GM12878 (cell line): ENCODE results near the gene CTNNA3. TPM values are rescaled to one million over a fixed set of nuclear protein-coding genes. Genes with fewer than 3 reads are reported as not detected.

Experiments used
- ATAC-seq: fragments of 200-7000 bp; cut with Tn5 transposase; 3 replicates; pipeline ENCODE4 v1.9.1; 2020; ENCODE audit warnings: mild to moderate bottlenecking, moderate library complexity
- BruUV-seq: library from RNA; stranded (reverse); fragments of 400-500 nt; replicated peaks from 2 replicates; lab custom pipeline; 2021; lab: Mats Ljungman, UMichigan
- CTCF ChIA-PET: fragments of 300-600 bp; sonication (Branson Sonifier 250); formaldehyde crosslinking; extraction: SDS; loops from one replicate; lab custom pipeline; 2021; ENCODE audit warnings: inconsistent platforms; lab: Yijun Ruan, JAX
- POLR2A ChIA-PET: fragments of 350-600 bp; formaldehyde crosslinking; extraction: SDS; loops from one replicate; lab custom pipeline; 2021; ENCODE audit warnings: inconsistent platforms; lab: Charles Lee
- RAD21 ChIA-PET: fragments of 300-600 bp; sonication (Branson Sonifier 250); formaldehyde crosslinking; loops from one replicate; lab custom pipeline; 2023; ENCODE audit warnings: antibody characterized with exemption; ENCODE audit not compliant: unreplicated experiment; lab: Charles Lee
- SMC1A ChIA-PET: fragments of 300-600 bp; sonication (Branson Sonifier 250); formaldehyde crosslinking; loops from one replicate; lab custom pipeline; 2023; ENCODE audit not compliant: unreplicated experiment, uncharacterized antibody; lab: Charles Lee
- DNase-seq: peaks from one replicate; pipeline ENCODE4 v3.0.0-alpha.2; 2011; ENCODE audit warnings: low read depth, low spot score
- FAIRE-seq: peaks from 3 replicates; lab custom pipeline; 2011; peaks lifted over from hg19 to GRCh38; lab: Jason Lieb, UNC
- H2AFZ ChIP-seq: 2 replicates; pipeline ENCODE4 v1.6.0; 2011; ENCODE audit warnings: low read depth, low read length, control low read depth; ENCODE audit not compliant: control insufficient read depth
- H3K27ac ChIP-seq: 2 replicates; pipeline ENCODE4 v1.5.1; 2011; ENCODE audit warnings: control low read depth; ENCODE audit not compliant: control insufficient read depth, insufficient read depth
- H3K27me3 ChIP-seq, 2 experiments: replicated peaks in 1 of 2; 2 replicates each; pipeline versions ENCODE4 v1.6.0 to v1.6.1; 2011; ENCODE audit warnings: low read length in 1 of 2; ENCODE audit not compliant: control insufficient read depth in 2 of 2, insufficient read depth in 2 of 2
- H3K36me3 ChIP-seq, 2 experiments: 2 replicates each; pipeline ENCODE4 v1.5.1; 2011; ENCODE audit warnings: low read length in 1 of 2; ENCODE audit not compliant: control insufficient read depth in 2 of 2, insufficient read depth in 2 of 2
- H3K4me1 ChIP-seq: 2 replicates; pipeline ENCODE4 v1.6.1; 2011; ENCODE audit warnings: mild to moderate bottlenecking, low read length, moderate library complexity, mixed read lengths; ENCODE audit not compliant: control insufficient read depth, insufficient read depth
- H3K4me2 ChIP-seq: 2 replicates; pipeline ENCODE4 v1.6.0; 2011; ENCODE audit warnings: control low read depth; ENCODE audit not compliant: control insufficient read depth, insufficient read depth
- H3K4me3 ChIP-seq: fragments of 200-600 bp; sonication (generic); 2 replicates; pipeline ENCODE4 v1.5.1; 2016
- H3K79me2 ChIP-seq: 2 replicates; pipeline ENCODE4 v1.6.0; 2011; ENCODE audit warnings: low read length; ENCODE audit not compliant: control insufficient read depth, insufficient read depth
- H3K9ac ChIP-seq: 2 replicates; pipeline ENCODE4 v1.8.0; 2011; ENCODE audit warnings: low read length, control low read depth, mixed read lengths; ENCODE audit not compliant: control insufficient read depth, insufficient read depth
- H3K9me3 ChIP-seq: replicated peaks from 3 replicates; pipeline ENCODE4 v1.5.1; 2011; ENCODE audit warnings: mild to moderate bottlenecking, low read length; ENCODE audit not compliant: control insufficient read depth, insufficient read depth
- H4K20me1 ChIP-seq: 2 replicates; pipeline ENCODE4 v1.6.0; 2011; ENCODE audit not compliant: control insufficient read depth, insufficient read depth
- BMI1 ChIP-seq: fragments of 450-650 bp; IDR thresholded peaks from 2 replicates; pipeline ENCODE4 v1.6.1; 2016; ENCODE audit warnings: mild to moderate bottlenecking, moderate library complexity, borderline replicate concordance
- ETV6 ChIP-seq, 2 experiments: fragments of 450-650 bp in 1 of 2; IDR thresholded peaks in 1 of 2; conservative IDR thresholded peaks in 1 of 2; 2 replicates each; pipeline ENCODE4 v1.6.1; 2014; ENCODE audit warnings: antibody characterized with exemption in 1 of 2, borderline replicate concordance in 1 of 2, low read depth in 1 of 2, mild to moderate bottlenecking in 1 of 2, moderate library complexity in 1 of 2
- FOS ChIP-seq: IDR thresholded peaks from 3 replicates; pipeline ENCODE4 v1.6.1; 2011; ENCODE audit warnings: borderline replicate concordance; ENCODE audit not compliant: insufficient read length; ENCODE audit errors: extremely low read depth
- HDAC2 ChIP-seq: fragments of 200-600 bp; sonication (generic); IDR thresholded peaks from 2 replicates; pipeline ENCODE4 v1.6.1; 2017
- IRF5 ChIP-seq: fragments of 450-650 bp; IDR thresholded peaks from 2 replicates; pipeline ENCODE4 v1.6.1; 2017; ENCODE audit warnings: borderline replicate concordance
- RUNX3 ChIP-seq: IDR thresholded peaks from 2 replicates; pipeline ENCODE4 v1.6.1; 2012; ENCODE audit warnings: low read length, inconsistent platforms
- SP1 ChIP-seq: IDR thresholded peaks from one replicate; pipeline ENCODE4 v1.6.1; 2011; ENCODE audit warnings: low read depth, low read length
- SREBF2 ChIP-seq: IDR thresholded peaks from 2 replicates; pipeline ENCODE4 v1.6.1; 2012; ENCODE audit warnings: mild to moderate bottlenecking, low read length
- SUZ12 ChIP-seq: fragments of 200-600 bp; sonication (generic); IDR thresholded peaks from one replicate; pipeline ENCODE4 v1.6.1; 2018; ENCODE audit warnings: antibody characterized with exemption, mild to moderate bottlenecking; ENCODE audit not compliant: unreplicated experiment
- USF1 ChIP-seq: IDR thresholded peaks from 2 replicates; pipeline ENCODE4 v1.6.1; 2011; ENCODE audit warnings: borderline replicate concordance, low read depth, mild to moderate bottlenecking, moderate library complexity, mixed read lengths, low read length; ENCODE audit not compliant: insufficient read depth; ENCODE audit errors: extremely low read length
- YBX1 ChIP-seq: fragments of 450-650 bp; IDR thresholded peaks from 2 replicates; pipeline ENCODE4 v1.6.1; 2016; ENCODE audit warnings: antibody characterized with exemption
- ZSCAN29 ChIP-seq: fragments of 450-650 bp; IDR thresholded peaks from 2 replicates; pipeline ENCODE4 v1.6.1; 2017; ENCODE audit warnings: mild to moderate bottlenecking, moderate library complexity
- WGBS: methylation state at CpG from one replicate; pipeline ENCODE4 v1.1.6; 2016; ENCODE audit warnings: low lambda C conversion rate; ENCODE audit not compliant: insufficient replicate concordance, insufficient coverage; ENCODE audit errors: missing lambda C conversion rate; 5-methylcytosine and 5-hydroxymethylcytosine counted together
- in situ Hi-C: fragments of 300-500 bp; cut with MboI; formaldehyde crosslinking; loops from 9 replicates; pipeline ENCODE4 v1.14.3; 2018; ENCODE audit warnings: mixed read lengths
- intact Hi-C: fragments of 100-400 bp; cut with micrococcal nuclease; formaldehyde crosslinking; loops from one replicate; pipeline ENCODE4 v1.14.2; 2022; ENCODE audit not compliant: unreplicated experiment
- polyA plus RNA-seq, 11 experiments: library from polyadenylated mRNA; depleted of rRNA in 4 of 11; unstranded in 6 of 11; stranded (reverse) in 5 of 11; fragments of >200 nt; fragmentation: Nextera tagmentation in 4 of 11; fragmentation: Illumina TruSeq in 1 of 11; extraction: Ambion mirVana in 4 of 11; extraction: Trizol in 1 of 11; gene quantifications; 1 replicate in 1 of 11; 2 replicates in 10 of 11; pipeline versions ENCODE4 v1.2.1 to v1.2.3, GENCODE V29; 2011 to 2016; ENCODE audit warnings: inconsistent platforms in 2 of 11, missing spikeins in 2 of 11, low read depth in 1 of 11
- total RNA-seq, 4 experiments: library from RNA; depleted of rRNA in 3 of 4; stranded (reverse); fragments of >200 nt in 3 of 4; fragmentation: Illumina TruSeq in 1 of 4; extraction: Trizol in 1 of 4; gene quantifications; 2 replicates each; pipeline versions ENCODE4 v1.2.1 to v1.2.3, GENCODE V29; 2013 to 2021
- TF ChIP-seq, protein P1 (sequence below): fragments of 450-650 bp; IDR thresholded peaks from 2 replicates; pipeline ENCODE4 v1.6.1; 2017; ENCODE audit warnings: antibody characterized with exemption, mild to moderate bottlenecking, moderate library complexity
- TF ChIP-seq, protein P2 (sequence below): fragments of 450-650 bp; IDR thresholded peaks from 2 replicates; pipeline ENCODE4 v1.6.1; 2018; ENCODE audit warnings: borderline replicate concordance, mild to moderate bottlenecking; ENCODE audit not compliant: partially characterized antibody

CTNNA3 gene
- total and polyA plus RNA-seq, 10 of the 15 experiments (the other 5 are each of a cell fraction or from before 2014, with no cell fraction given), result under 0.01 to 4.5 (median 0.22) TPM; not detected in 2

- ChIA-PET SMC1A (no interaction called here), RAD21 (no interaction called here), POLR2A (no interaction called here), CTCF (no interaction called here)
- H3K27ac ChIP-seq, result no peak overlapping the region
- no peaks in the 10 kb centered on the region for H3K27me3 ChIP-seq
- H3K4me3 ChIP-seq, result no peak overlapping the region
- no peak for FAIRE-seq
- no peaks in the 10 kb centered on the region for H3K4me1 ChIP-seq
- H3K9me3 ChIP-seq, result no peaks in the 10 kb centered on the region
- in situ Hi-C loops, result no loop called here
- no peak for DNase-seq
- H2AFZ ChIP-seq, result no peak overlapping the region
- WGBS, result 0% methylated on average over 1 of the region's 1 CpG
- ATAC-seq, result no peak
- H3K79me2 ChIP-seq, result no peaks in the 10 kb centered on the region
- BruUV-seq, result no TSS peak
- H3K4me2 ChIP-seq, result no peak overlapping the region
- H3K9ac ChIP-seq, result no peak overlapping the region
- no peaks in the 10 kb centered on the region for H4K20me1 ChIP-seq
- no peak for TF ChIP-seq SREBF2
- TF ChIP-seq IRF5, result no peak
- TF ChIP-seq RUNX3, result no peak
- TF ChIP-seq, protein P1, sequence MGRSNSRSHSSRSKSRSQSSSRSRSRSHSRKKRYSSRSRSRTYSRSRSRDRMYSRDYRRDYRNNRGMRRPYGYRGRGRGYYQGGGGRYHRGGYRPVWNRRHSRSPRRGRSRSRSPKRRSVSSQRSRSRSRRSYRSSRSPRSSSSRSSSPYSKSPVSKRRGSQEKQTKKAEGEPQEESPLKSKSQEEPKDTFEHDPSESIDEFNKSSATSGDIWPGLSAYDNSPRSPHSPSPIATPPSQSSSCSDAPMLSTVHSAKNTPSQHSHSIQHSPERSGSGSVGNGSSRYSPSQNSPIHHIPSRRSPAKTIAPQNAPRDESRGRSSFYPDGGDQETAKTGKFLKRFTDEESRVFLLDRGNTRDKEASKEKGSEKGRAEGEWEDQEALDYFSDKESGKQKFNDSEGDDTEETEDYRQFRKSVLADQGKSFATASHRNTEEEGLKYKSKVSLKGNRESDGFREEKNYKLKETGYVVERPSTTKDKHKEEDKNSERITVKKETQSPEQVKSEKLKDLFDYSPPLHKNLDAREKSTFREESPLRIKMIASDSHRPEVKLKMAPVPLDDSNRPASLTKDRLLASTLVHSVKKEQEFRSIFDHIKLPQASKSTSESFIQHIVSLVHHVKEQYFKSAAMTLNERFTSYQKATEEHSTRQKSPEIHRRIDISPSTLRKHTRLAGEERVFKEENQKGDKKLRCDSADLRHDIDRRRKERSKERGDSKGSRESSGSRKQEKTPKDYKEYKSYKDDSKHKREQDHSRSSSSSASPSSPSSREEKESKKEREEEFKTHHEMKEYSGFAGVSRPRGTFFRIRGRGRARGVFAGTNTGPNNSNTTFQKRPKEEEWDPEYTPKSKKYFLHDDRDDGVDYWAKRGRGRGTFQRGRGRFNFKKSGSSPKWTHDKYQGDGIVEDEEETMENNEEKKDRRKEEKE, result no peak
- TF ChIP-seq SUZ12, result no peak
- TF ChIP-seq, protein P2, sequence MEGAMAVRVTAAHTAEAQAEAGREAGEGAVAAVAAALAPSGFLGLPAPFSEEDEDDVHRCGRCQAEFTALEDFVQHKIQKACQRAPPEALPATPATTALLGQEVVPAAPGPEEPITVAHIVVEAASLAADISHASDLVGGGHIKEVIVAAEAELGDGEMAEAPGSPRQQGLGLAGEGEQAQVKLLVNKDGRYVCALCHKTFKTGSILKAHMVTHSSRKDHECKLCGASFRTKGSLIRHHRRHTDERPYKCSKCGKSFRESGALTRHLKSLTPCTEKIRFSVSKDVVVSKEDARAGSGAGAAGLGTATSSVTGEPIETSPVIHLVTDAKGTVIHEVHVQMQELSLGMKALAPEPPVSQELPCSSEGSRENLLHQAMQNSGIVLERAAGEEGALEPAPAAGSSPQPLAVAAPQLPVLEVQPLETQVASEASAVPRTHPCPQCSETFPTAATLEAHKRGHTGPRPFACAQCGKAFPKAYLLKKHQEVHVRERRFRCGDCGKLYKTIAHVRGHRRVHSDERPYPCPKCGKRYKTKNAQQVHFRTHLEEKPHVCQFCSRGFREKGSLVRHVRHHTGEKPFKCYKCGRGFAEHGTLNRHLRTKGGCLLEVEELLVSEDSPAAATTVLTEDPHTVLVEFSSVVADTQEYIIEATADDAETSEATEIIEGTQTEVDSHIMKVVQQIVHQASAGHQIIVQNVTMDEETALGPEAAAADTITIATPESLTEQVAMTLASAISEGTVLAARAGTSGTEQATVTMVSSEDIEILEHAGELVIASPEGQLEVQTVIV, result no peak
- no peak for TF ChIP-seq USF1
- no peak for TF ChIP-seq ZSCAN29
- TF ChIP-seq SP1, result no peak
- TF ChIP-seq BMI1, result no peak
- no peak for TF ChIP-seq FOS
- no peak for TF ChIP-seq ETV6 (conservative IDR thresholded peaks at IDR 0.05 in 1 of 2, IDR thresholded peaks at IDR 0.05 in 1 of 2; ENCODE audit: borderline replicate concordance in 1 of 2, low read depth in 1 of 2)
- TF ChIP-seq YBX1, result no peak
- TF ChIP-seq HDAC2, result no peak
- no peaks in the 10 kb centered on the region for H3K36me3 ChIP-seq
- intact Hi-C loops, result no loop called here
Measured at GRCh38 chr10:66281327-66281726, 1414.7 kb downstream of the CTNNA3 start.
